ENCODE results near the gene MOV10.

Gene MOV10

DNA sequence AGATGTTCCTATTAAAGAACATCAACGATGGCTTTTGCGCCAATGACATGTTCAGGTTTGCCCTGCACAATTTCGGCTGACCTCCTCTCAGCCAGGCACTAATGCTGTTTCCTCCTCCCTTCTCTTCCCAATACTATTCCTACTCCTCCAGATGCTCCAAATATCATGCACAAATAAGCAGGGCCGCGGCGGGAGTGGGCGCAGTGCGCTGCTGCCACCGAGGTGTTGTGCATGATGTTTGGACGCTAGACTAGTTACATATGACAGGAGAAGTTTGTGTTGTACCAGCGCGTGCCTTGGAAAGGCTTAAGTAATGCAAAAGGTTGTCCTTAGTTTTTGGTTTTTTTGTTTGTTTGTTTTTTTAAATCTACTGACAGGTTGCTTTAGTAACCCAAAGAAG is 73.9 kb downstream of the MOV10 start:
- TF ChIP-seq, protein P1, sequence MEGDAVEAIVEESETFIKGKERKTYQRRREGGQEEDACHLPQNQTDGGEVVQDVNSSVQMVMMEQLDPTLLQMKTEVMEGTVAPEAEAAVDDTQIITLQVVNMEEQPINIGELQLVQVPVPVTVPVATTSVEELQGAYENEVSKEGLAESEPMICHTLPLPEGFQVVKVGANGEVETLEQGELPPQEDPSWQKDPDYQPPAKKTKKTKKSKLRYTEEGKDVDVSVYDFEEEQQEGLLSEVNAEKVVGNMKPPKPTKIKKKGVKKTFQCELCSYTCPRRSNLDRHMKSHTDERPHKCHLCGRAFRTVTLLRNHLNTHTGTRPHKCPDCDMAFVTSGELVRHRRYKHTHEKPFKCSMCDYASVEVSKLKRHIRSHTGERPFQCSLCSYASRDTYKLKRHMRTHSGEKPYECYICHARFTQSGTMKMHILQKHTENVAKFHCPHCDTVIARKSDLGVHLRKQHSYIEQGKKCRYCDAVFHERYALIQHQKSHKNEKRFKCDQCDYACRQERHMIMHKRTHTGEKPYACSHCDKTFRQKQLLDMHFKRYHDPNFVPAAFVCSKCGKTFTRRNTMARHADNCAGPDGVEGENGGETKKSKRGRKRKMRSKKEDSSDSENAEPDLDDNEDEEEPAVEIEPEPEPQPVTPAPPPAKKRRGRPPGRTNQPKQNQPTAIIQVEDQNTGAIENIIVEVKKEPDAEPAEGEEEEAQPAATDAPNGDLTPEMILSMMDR (IDR thresholded peaks at IDR 0.05; ENCODE audit: insufficient read depth, low read length, poor library complexity, severe bottlenecking): no peak
- no peak for DNase-seq (ENCODE audit: extremely low read depth, insufficient read length)
- Histone ChIP-seq H3K4me3 (replicated peaks; ENCODE audit: low read depth, low read length) (no peak overlapping the region), H3K36me3 (ENCODE audit: control insufficient read depth, insufficient read depth, low read length) (no peaks in the 10 kb centered on the region), H3K27me3 (replicated peaks; ENCODE audit: control insufficient read depth, insufficient read depth, low read length) (no peaks in the 10 kb centered on the region)
